ENCODE results near the gene NCS1. TPM values are rescaled to one million over a fixed set of nuclear protein-coding genes. Genes with fewer than 3 reads are reported as not detected.

The NCS1 gene
- total and polyA plus RNA-seq, 2 donors (not counting 1 experiment from before 2014, with no cell fraction given): 44.9 to 52.0 TPM

- TF ChIP-seq CTCF (conservative IDR thresholded peaks at IDR 0.05 in 1 of 2, IDR thresholded peaks at IDR 0.05 in 1 of 2; ENCODE audit: low read depth in 1 of 2, low read length in 2 of 2) (no peak), EZH2 (IDR thresholded peaks at IDR 0.05; ENCODE audit: low read length, missing control alignments) (no peak)
- Histone ChIP-seq H3K9me3 (ENCODE audit: control insufficient read depth, insufficient read depth, low read depth, low read length) (no peaks in the 10 kb centered on the region), H2AFZ (ENCODE audit: low read length) (no peak overlapping the region), H3K4me3 (replicated peaks in 1 of 4; ENCODE audit: control extremely low read depth in 1 of 4, insufficient read depth in 1 of 4, low read depth in 3 of 4, low read length in 4 of 4) (no peak overlapping the region), H3K9ac (ENCODE audit: insufficient read depth, low read length) (no peak overlapping the region), H3K79me2 (ENCODE audit: control insufficient read depth, insufficient read depth, low read length) (no peaks in the 10 kb centered on the region), H3K4me1 (ENCODE audit: control insufficient read depth, extremely low read depth, insufficient read depth, low read length) (no peaks in the 10 kb centered on the region), H3K27me3 (ENCODE audit: control insufficient read depth, insufficient read depth, low read length) (no peaks in the 10 kb centered on the region), H3K27ac (ENCODE audit: insufficient read depth, low read length) (no peak overlapping the region), H3K4me2 (ENCODE audit: extremely low read depth, insufficient read depth, low read length) (no peak overlapping the region), H4K20me1 (ENCODE audit: control insufficient read depth, extremely low read depth, insufficient read depth, low read length) (no peaks in the 10 kb centered on the region), H3K36me3 (ENCODE audit: control insufficient read depth, insufficient read depth, low read length) (no peaks in the 10 kb centered on the region)
- no peak for DNase-seq (ENCODE audit: low read depth in 2 of 2)
Measured at GRCh38 chr9:130156672-130157071, 15.5 kb upstream of the NCS1 start.

GRCh38 chr9:130157079-130157478 is 15.1 kb upstream of the NCS1 start:
- H3K27ac ChIP-seq (ENCODE audit: insufficient read depth, low read length): no peak overlapping the region
- no peaks in the 10 kb centered on the region for H3K36me3 ChIP-seq (ENCODE audit: control insufficient read depth, insufficient read depth, low read length)
- no peak for TF ChIP-seq EZH2 (IDR thresholded peaks at IDR 0.05; ENCODE audit: low read length, missing control alignments)
- no peak for TF ChIP-seq CTCF (conservative IDR thresholded peaks at IDR 0.05 in 1 of 2, IDR thresholded peaks at IDR 0.05 in 1 of 2; ENCODE audit: low read depth in 1 of 2, low read length in 2 of 2)
- no peak overlapping the region for H2AFZ ChIP-seq (ENCODE audit: low read length)
- no peak overlapping the region for H3K9ac ChIP-seq (ENCODE audit: insufficient read depth, low read length)
- H3K4me3 ChIP-seq (replicated peaks in 1 of 4; ENCODE audit: control extremely low read depth in 1 of 4, insufficient read depth in 1 of 4, low read depth in 3 of 4, low read length in 4 of 4): no peak overlapping the region
- no peaks in the 10 kb centered on the region for H4K20me1 ChIP-seq (ENCODE audit: control insufficient read depth, extremely low read depth, insufficient read depth, low read length)
- DNase-seq (ENCODE audit: low read depth in 2 of 2): no peak
- H3K79me2 ChIP-seq (ENCODE audit: control insufficient read depth, insufficient read depth, low read length): no peaks in the 10 kb centered on the region
- no peaks in the 10 kb centered on the region for H3K9me3 ChIP-seq (ENCODE audit: control insufficient read depth, insufficient read depth, low read depth, low read length)
- no peak overlapping the region for H3K4me2 ChIP-seq (ENCODE audit: extremely low read depth, insufficient read depth, low read length)
- H3K27me3 ChIP-seq (ENCODE audit: control insufficient read depth, insufficient read depth, low read length): no peaks in the 10 kb centered on the region
- no peaks in the 10 kb centered on the region for H3K4me1 ChIP-seq (ENCODE audit: control insufficient read depth, extremely low read depth, insufficient read depth, low read length)

- TF ChIP-seq EZH2 (IDR thresholded peaks at IDR 0.05; ENCODE audit: low read length, missing control alignments): no peak
- no peak for DNase-seq (ENCODE audit: low read depth in 2 of 2)
- H3K9ac ChIP-seq (ENCODE audit: insufficient read depth, low read length): no peak overlapping the region
- no peak overlapping the region for H3K4me2 ChIP-seq (ENCODE audit: extremely low read depth, insufficient read depth, low read length)
- H3K4me3 ChIP-seq (replicated peaks in 1 of 4; ENCODE audit: control extremely low read depth in 1 of 4, insufficient read depth in 1 of 4, low read depth in 3 of 4, low read length in 4 of 4): no peak overlapping the region
- H3K36me3 ChIP-seq (ENCODE audit: control insufficient read depth, insufficient read depth, low read length): no peaks in the 10 kb centered on the region
- H3K27me3 ChIP-seq (ENCODE audit: control insufficient read depth, insufficient read depth, low read length): no peaks in the 10 kb centered on the region
- H3K79me2 ChIP-seq (ENCODE audit: control insufficient read depth, insufficient read depth, low read length): no peaks in the 10 kb centered on the region
- H3K9me3 ChIP-seq (ENCODE audit: control insufficient read depth, insufficient read depth, low read depth, low read length): no peaks in the 10 kb centered on the region
- H4K20me1 ChIP-seq (ENCODE audit: control insufficient read depth, extremely low read depth, insufficient read depth, low read length): no peaks in the 10 kb centered on the region
- H3K4me1 ChIP-seq (ENCODE audit: control insufficient read depth, extremely low read depth, insufficient read depth, low read length): no peaks in the 10 kb centered on the region
- no peak overlapping the region for H3K27ac ChIP-seq (ENCODE audit: insufficient read depth, low read length)
- no peak overlapping the region for H2AFZ ChIP-seq (ENCODE audit: low read length)
Measured at GRCh38 chr9:130158001-130158400, 14.2 kb upstream of the NCS1 start.

Measured in fibroblast of lung (primary cell).